ENCODE data around the gene CLHC1.

GRCh38 chr2:55141572-55142413, 90.3 kb downstream of the CLHC1 start:
- TF ChIP-seq POLR2A (IDR thresholded peaks at IDR 0.05; ENCODE audit: low read depth, low read length) (no peak), POLR2AphosphoS5 (IDR thresholded peaks at IDR 0.05; ENCODE audit: low read depth, low read length) (no peak), TAF1 (IDR thresholded peaks at IDR 0.05; ENCODE audit: borderline replicate concordance, low read depth, low read length) (no peak)
